ENCODE data around the gene BNIPL.

BNIPL gene

GRCh38 chr1:151036356-151036755 is at the start of gene BNIPL:
BNIPL (plus strand) TSS chr1:151036586; CDS start chr1:151036726, 140 bp downstream.
- DNase-seq (ENCODE audit: low spot score), result no peak

GRCh38 chr1:150987924-150988323 is 48.5 kb upstream of the BNIPL start:
- no peak for DNase-seq (ENCODE audit: low spot score)

GRCh38 chr1:150992626-150993025 is 43.8 kb upstream of the BNIPL start:
- DNase-seq (ENCODE audit: low spot score), result peak; percentile 61

GRCh38 chr1:150994248-150994647 is 42.1 kb upstream of the BNIPL start:
- DNase-seq (ENCODE audit: low spot score), result no peak

GRCh38 chr1:150995460-150995859 is 40.9 kb upstream of the BNIPL start:
- no peak for DNase-seq (ENCODE audit: low spot score)

GRCh38 chr1:150995896-150996295 is 40.5 kb upstream of the BNIPL start:
- DNase-seq (ENCODE audit: low spot score), result no peak

GRCh38 chr1:150997126-150997872 is 39.1 kb upstream of the BNIPL start:
- no peak for DNase-seq (ENCODE audit: low spot score)

GRCh38 chr1:150997949-150998348 is 38.4 kb upstream of the BNIPL start:
- DNase-seq (ENCODE audit: low spot score), result no peak

GRCh38 chr1:150999051-150999674 is 37.2 kb upstream of the BNIPL start:
- DNase-seq (ENCODE audit: low spot score), result no peak

- DNase-seq (ENCODE audit: low spot score), result no peak
Observed at GRCh38 chr1:150999926-151000325, 36.5 kb upstream of the BNIPL start.

GRCh38 chr1:151000408-151000807 is 36.0 kb upstream of the BNIPL start:
- no peak for DNase-seq (ENCODE audit: low spot score)

GRCh38 chr1:151001602-151002001 is 34.8 kb upstream of the BNIPL start:
- peak; percentile 43 for DNase-seq (ENCODE audit: low spot score)

- DNase-seq (ENCODE audit: low spot score), result no peak
Observed at GRCh38 chr1:151002051-151002450, 34.3 kb upstream of the BNIPL start.

GRCh38 chr1:151002611-151003010 is 33.8 kb upstream of the BNIPL start:
- peak; percentile 33 for DNase-seq (ENCODE audit: low spot score)

GRCh38 chr1:151003180-151003579 is 33.2 kb upstream of the BNIPL start:
- no peak for DNase-seq (ENCODE audit: low spot score)

GRCh38 chr1:151005729-151006319 is 30.6 kb upstream of the BNIPL start:
- no peak for DNase-seq (ENCODE audit: low spot score)

GRCh38 chr1:151006327-151007052 is 29.9 kb upstream of the BNIPL start, which contains the start of gene MINDY1:
MINDY1 (minus strand) TSS chr1:151006902; CDS start chr1:151002617, 4,285 bp downstream.
- DNase-seq (ENCODE audit: low spot score), result peak; percentile 90

- no peak for DNase-seq (ENCODE audit: low spot score)
Observed at GRCh38 chr1:151007853-151008243, 28.5 kb upstream of the BNIPL start.

GRCh38 chr1:151008244-151009205 is 27.9 kb upstream of the BNIPL start, which contains the start of gene PRUNE1:
PRUNE1 (plus strand) TSS chr1:151008449; CDS start chr1:151008633, 184 bp downstream.
- peak; percentile 98 for DNase-seq (ENCODE audit: low spot score)

GRCh38 chr1:151009206-151009587 is 27.2 kb upstream of the BNIPL start:
- peak; percentile 72 for DNase-seq (ENCODE audit: low spot score)

GRCh38 chr1:151009674-151010345 is 26.6 kb upstream of the BNIPL start:
- no peak for DNase-seq (ENCODE audit: low spot score)

Data from kidney tubule cell (primary cell).